SJCRH30 (cell line): ENCODE results near the gene PEX14. TPM values are rescaled to one million over a fixed set of nuclear protein-coding genes. Genes with fewer than 3 reads are reported as not detected.
"Not testable (repeated sequence)": the region's sequence is repeated elsewhere in the genome, so short reads cannot be mapped to it uniquely, and the experiment has no call there.

Experiments used
- DNase-seq, 2 experiments: peaks; one replicate each; pipeline ENCODE4 v3.0.0-alpha.2; 2015 to 2020
- H3K27ac ChIP-seq: fragments of 250-450 bp; sonication (Bioruptor Pico); 2 replicates; pipeline ENCODE4 v1.5.1; 2020; ENCODE audit warnings: mild to moderate bottlenecking, moderate library complexity
- H3K27me3 ChIP-seq: fragments of 250-450 bp; sonication (Bioruptor Pico); 2 replicates; pipeline ENCODE4 v1.5.1; 2020; ENCODE audit warnings: mild to moderate bottlenecking, moderate library complexity
- H3K36me3 ChIP-seq: fragments of 250-450 bp; sonication (Bioruptor Pico); 2 replicates; pipeline ENCODE4 v1.5.1; 2020; ENCODE audit warnings: mild to moderate bottlenecking, moderate library complexity
- H3K4me1 ChIP-seq: fragments of 250-450 bp; sonication (Bioruptor Pico); 2 replicates; pipeline ENCODE4 v1.5.1; 2020; ENCODE audit warnings: mild to moderate bottlenecking, moderate library complexity
- H3K4me3 ChIP-seq: fragments of 250-450 bp; sonication (Bioruptor Pico); 2 replicates; pipeline ENCODE4 v1.5.1; 2020; ENCODE audit warnings: mild to moderate bottlenecking, moderate library complexity
- H3K9me3 ChIP-seq: fragments of 250-450 bp; sonication (Bioruptor Pico); replicated peaks from 2 replicates; pipeline ENCODE4 v1.5.1; 2020; ENCODE audit warnings: mild to moderate bottlenecking, moderate library complexity
- total RNA-seq: library from RNA; depleted of rRNA; stranded (reverse); fragments of >200 nt; shearing (Covaris generic); gene quantifications from 2 replicates; pipeline ENCODE4 v1.2.3, GENCODE V29; 2014

Gene PEX14
- total RNA-seq, 1 experiment from 2014 or later, result 14.6 TPM

- peaks cover 8% of the 10 kb centered on the region; the same call in 1 of the 2 replicates for H3K4me1 ChIP-seq
- peaks cover 25% of the 10 kb centered on the region for H3K36me3 ChIP-seq
- H3K4me3 ChIP-seq, result peak overlapping the region; percentile 75
- DNase-seq, result no peak
- no peaks in the 10 kb centered on the region for H3K9me3 ChIP-seq
- H3K27ac ChIP-seq, result peak overlapping the region; percentile 42
- H3K27me3 ChIP-seq, result no peaks in the 10 kb centered on the region
Observed at GRCh38 chr1:10471411-10472219, 3.1 kb upstream of the PEX14 start.

- Histone ChIP-seq H3K9me3 (no peaks in the 10 kb centered on the region), H3K4me3 (peak within 1 kb of the TSS; percentile 75), H3K27me3 (no peaks in the 10 kb centered on the region), H3K27ac (peak within 1 kb of the TSS; percentile 42), H3K4me1 (peaks cover 8% of the 10 kb centered on the region; the same call in 1 of the 2 replicates), H3K36me3 (peaks cover 18% of the 10 kb centered on the region)
- DNase-seq, result peak; percentile 98 to 99
Observed at GRCh38 chr1:10472220-10473144, 2.3 kb upstream of the PEX14 start, which contains the start of gene DFFA. TSS of gene DFFA (minus strand) at chr1:10472529. CDS start at chr1:10472458, 71 bp downstream.

- DNase-seq, result peak; percentile 42 to 48
- Histone ChIP-seq H3K36me3 (peaks cover 10% of the 10 kb centered on the region), H3K27ac (peak overlapping the region; percentile 38; the same call in 1 of the 2 replicates), H3K4me3 (peak overlapping the region; percentile 75), H3K4me1 (peaks cover 8% of the 10 kb centered on the region; the same call in 1 of the 2 replicates), H3K9me3 (no peaks in the 10 kb centered on the region), H3K27me3 (no peaks in the 10 kb centered on the region)
Observed at GRCh38 chr1:10473145-10473765, 1.5 kb upstream of the PEX14 start.

- H3K27me3 ChIP-seq, H3K9me3 ChIP-seq, H3K27ac ChIP-seq, DNase-seq, H3K36me3 ChIP-seq, H3K4me1 ChIP-seq: not testable (repeated sequence)
- peak overlapping the region; percentile 81 for H3K4me3 ChIP-seq
Observed at GRCh38 chr1:10474309-10474612, 489 bp upstream of the PEX14 start.

GRCh38 chr1:10475510-10475909 lies 760 bp downstream of the PEX14 start:
- peaks cover 8% of the 10 kb centered on the region; the same call in 1 of the 2 replicates for H3K4me1 ChIP-seq
- H3K36me3 ChIP-seq, result no peaks in the 10 kb centered on the region
- H3K27me3 ChIP-seq, result no peaks in the 10 kb centered on the region
- H3K9me3 ChIP-seq, result no peaks in the 10 kb centered on the region
- H3K27ac ChIP-seq, result peak overlapping the region; percentile 53
- no peak for DNase-seq
- H3K4me3 ChIP-seq, result peak overlapping the region; percentile 81

DNA sequence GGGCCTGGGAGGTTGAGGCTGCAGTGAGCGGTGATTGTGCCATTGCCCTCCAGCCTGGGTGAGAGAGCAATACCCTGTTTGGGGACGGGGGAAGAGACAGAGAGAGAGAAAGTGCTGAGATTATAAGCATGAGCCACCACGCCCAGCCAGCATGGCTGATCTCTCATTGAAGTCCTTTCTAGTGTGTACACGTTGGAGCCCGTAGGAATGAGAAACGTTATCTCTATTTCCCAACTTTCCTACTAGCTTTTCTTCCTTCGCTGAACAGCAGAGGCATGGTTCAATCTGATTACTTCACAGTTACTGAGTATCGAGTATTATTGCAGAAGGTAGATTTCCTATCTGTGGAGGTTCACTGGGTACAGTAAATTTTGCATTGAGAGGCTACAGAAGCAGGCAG lies 4.5 kb downstream of the PEX14 start:
- no peaks in the 10 kb centered on the region for H3K9me3 ChIP-seq
- no peaks in the 10 kb centered on the region for H3K36me3 ChIP-seq
- H3K27me3 ChIP-seq, result no peaks in the 10 kb centered on the region
- peaks cover 3% of the 10 kb centered on the region; the same call in 1 of the 2 replicates for H3K4me1 ChIP-seq
- no peak overlapping the region for H3K4me3 ChIP-seq
- no peak overlapping the region for H3K27ac ChIP-seq
- DNase-seq, result no peak

- H3K4me3 ChIP-seq, result no peak overlapping the region
- DNase-seq, result no peak
- no peaks in the 10 kb centered on the region for H3K9me3 ChIP-seq
Observed at GRCh38 chr1:10480614-10481013, 5.9 kb downstream of the PEX14 start.

DNA sequence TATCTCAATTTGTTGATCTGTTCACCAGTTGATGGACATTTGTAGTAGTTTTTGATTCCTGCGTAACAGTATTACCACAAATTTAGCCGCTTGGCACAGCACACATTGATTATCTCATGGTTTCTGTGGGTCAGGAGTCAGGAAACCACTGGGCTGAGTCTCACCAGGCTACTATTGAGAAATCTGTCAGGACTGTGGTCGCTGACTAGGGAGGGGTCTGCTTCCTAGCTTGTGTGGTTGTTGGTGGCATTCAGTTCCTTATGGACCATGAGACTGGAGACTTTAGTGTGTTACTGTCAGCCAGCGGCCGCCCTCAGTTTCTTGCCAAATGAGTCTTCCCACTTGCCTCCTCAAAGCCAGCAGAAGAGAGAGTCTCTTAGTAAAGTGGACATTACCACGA lies 9.8 kb downstream of the PEX14 start:
- DNase-seq, result no peak
- Histone ChIP-seq H3K4me3 (no peak overlapping the region), H3K27me3 (no peaks in the 10 kb centered on the region), H3K36me3 (peaks cover 5% of the 10 kb centered on the region; the same call in 1 of the 2 replicates), H3K4me1 (no peaks in the 10 kb centered on the region), H3K9me3 (0 out of 2 replicates have a peak, but pooled peaks cover 3% of the 10 kb centered on the region), H3K27ac (no peak overlapping the region)

More at GRCh38 chr1:10480614-10481013, 5.9 kb downstream of the PEX14 start:
- Histone ChIP-seq H3K36me3 (0 out of 2 replicates have a peak, but pooled peaks cover 2% of the 10 kb centered on the region), H3K27me3 (no peaks in the 10 kb centered on the region), H3K4me1 (peaks cover 3% of the 10 kb centered on the region; the same call in 1 of the 2 replicates), H3K27ac (no peak overlapping the region)

DNA sequence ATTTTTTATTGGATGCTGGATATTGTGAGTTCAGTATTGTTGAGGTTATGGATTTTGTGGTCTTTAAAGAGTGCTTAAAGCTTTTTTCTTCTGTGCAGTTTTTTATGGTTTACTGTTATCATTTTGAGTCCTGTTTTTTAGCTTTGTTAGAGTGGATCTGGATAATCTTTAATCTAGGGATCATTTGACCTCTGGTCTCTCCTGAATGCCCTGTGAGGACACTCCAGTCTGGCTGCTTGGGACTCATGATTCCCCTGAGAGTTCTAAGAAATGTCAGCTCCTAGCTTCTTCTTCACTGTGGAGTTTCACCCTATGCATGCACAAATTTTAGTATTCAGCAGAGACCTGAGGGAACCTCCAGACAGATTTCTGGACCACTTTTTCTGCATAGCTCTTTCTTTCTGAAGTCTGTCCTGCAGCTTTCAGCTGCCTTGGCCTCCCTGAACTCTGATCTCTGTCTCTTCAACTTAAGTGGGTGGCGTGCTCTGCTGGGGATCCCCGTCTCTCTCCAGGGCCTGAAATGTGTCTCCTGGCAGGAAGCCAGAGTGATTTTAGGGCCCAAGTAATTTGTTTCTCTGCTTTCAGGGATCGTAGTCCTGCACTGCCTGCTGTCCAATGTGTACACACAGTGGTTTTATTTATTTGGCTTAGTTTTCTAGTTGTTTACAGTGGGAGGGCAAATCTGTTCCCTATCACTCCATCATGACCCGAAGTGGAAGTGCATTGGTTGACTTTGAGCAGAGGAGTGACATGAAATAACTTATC lies 14.7 kb downstream of the PEX14 start:
- Histone ChIP-seq H3K4me1 (no peaks in the 10 kb centered on the region), H3K36me3 (peaks cover 11% of the 10 kb centered on the region; the same call in 1 of the 2 replicates), H3K9me3 (0 out of 2 replicates have a peak, but pooled peaks cover 3% of the 10 kb centered on the region), H3K27ac (no peak overlapping the region), H3K4me3 (no peak overlapping the region), H3K27me3 (no peaks in the 10 kb centered on the region)
- no peak for DNase-seq

DNA sequence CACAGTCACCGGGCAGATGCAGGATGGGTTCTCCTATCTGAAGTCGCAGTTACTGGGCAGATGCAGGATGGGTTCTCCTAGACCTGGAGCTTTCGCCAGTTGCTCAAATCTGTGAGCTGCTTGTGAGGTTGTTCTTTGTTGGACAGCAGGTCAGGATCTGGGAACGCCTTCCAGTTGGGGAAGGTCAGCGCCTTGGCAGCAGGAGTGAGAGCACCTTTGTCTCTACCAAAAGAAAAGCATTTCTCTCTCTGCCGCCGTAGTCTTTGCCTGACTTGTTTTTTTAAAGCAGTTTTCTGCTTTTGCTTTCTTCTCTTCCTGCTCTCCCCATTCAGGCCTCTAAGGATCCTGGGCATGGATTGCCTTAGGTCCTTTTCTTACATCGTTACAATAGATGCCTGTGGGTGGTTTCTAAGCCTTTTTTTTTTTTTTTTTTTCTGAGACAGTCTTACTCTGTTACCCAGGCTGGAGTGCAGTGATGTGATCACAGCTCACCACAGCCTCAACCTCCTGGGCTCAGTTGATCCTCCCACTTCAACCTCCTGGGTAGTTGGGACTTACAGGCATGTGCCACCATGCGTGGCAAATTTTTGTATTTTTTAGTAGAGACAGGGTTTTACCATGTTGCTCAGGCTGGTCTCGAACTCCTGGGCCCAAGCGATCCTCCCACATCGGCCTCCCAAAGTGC lies 15.7 kb downstream of the PEX14 start:
- no peaks in the 10 kb centered on the region for H3K4me1 ChIP-seq
- H3K27me3 ChIP-seq, result no peaks in the 10 kb centered on the region
- no peak overlapping the region for H3K27ac ChIP-seq
- H3K4me3 ChIP-seq, result no peak overlapping the region
- H3K36me3 ChIP-seq, result peaks cover 10% of the 10 kb centered on the region; the same call in 1 of the 2 replicates
- H3K9me3 ChIP-seq, result 0 out of 2 replicates have a peak, but pooled peaks cover 3% of the 10 kb centered on the region
- DNase-seq, result no peak

- Histone ChIP-seq H3K27me3 (no peaks in the 10 kb centered on the region), H3K4me1 (no peaks in the 10 kb centered on the region), H3K9me3 (no peaks in the 10 kb centered on the region), H3K4me3 (no peak overlapping the region), H3K27ac (no peak overlapping the region), H3K36me3 (peaks cover 11% of the 10 kb centered on the region; the same call in 1 of the 2 replicates)
- DNase-seq, result no peak
Observed at GRCh38 chr1:10494418-10494753, 19.6 kb downstream of the PEX14 start.

GRCh38 chr1:10494754-10495474 lies 20.2 kb downstream of the PEX14 start:
- DNase-seq, result peak; percentile 66 to 87
- Histone ChIP-seq H3K4me3 (no peak overlapping the region), H3K36me3 (peaks cover 7% of the 10 kb centered on the region; the same call in 1 of the 2 replicates), H3K27me3 (no peaks in the 10 kb centered on the region), H3K27ac (no peak overlapping the region), H3K9me3 (no peaks in the 10 kb centered on the region), H3K4me1 (no peaks in the 10 kb centered on the region)

DNA sequence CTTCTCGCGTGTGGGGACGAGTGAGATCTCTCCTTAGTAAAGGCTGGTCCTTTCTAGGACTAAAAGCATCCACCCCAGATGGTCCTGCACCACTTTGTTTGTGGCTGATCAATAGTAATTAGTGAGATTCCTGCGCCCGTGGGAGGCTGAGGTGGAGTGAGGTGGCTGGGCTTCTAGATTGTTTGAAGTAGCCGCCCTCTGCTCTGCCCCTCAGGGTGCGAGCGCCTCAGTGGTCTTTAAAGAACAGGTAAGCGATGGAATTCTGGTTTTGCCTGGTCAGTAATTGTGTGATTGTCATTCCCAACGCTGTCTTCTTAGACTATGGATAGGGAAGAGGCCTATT lies 20.7 kb downstream of the PEX14 start:
- no peak overlapping the region for H3K4me3 ChIP-seq
- no peaks in the 10 kb centered on the region for H3K4me1 ChIP-seq
- H3K27me3 ChIP-seq, result no peaks in the 10 kb centered on the region
- no peak overlapping the region for H3K27ac ChIP-seq
- DNase-seq, result no peak
- H3K9me3 ChIP-seq, result no peaks in the 10 kb centered on the region
- H3K36me3 ChIP-seq, result peaks cover 6% of the 10 kb centered on the region; the same call in 1 of the 2 replicates
